Daoy (cell line): Measurements from ENCODE around the gene PACC1. TPM values are rescaled to one million over a fixed set of nuclear protein-coding genes. Genes with fewer than 3 reads are reported as not detected.

ENCODE experiments used
- DNase-seq: peaks from one replicate; pipeline ENCODE4 v3.0.0-alpha.2; 2015; ENCODE audit warnings: low read depth
- total RNA-seq: library from RNA; depleted of rRNA; stranded (reverse); fragments of >200 nt; shearing (Covaris generic); gene quantifications from 2 replicates; pipeline ENCODE4 v1.2.3, GENCODE V29; 2014; rRNA removed

Gene PACC1
- 22.7 and 25.7 TPM in 2 replicates for total RNA-seq

DNA sequence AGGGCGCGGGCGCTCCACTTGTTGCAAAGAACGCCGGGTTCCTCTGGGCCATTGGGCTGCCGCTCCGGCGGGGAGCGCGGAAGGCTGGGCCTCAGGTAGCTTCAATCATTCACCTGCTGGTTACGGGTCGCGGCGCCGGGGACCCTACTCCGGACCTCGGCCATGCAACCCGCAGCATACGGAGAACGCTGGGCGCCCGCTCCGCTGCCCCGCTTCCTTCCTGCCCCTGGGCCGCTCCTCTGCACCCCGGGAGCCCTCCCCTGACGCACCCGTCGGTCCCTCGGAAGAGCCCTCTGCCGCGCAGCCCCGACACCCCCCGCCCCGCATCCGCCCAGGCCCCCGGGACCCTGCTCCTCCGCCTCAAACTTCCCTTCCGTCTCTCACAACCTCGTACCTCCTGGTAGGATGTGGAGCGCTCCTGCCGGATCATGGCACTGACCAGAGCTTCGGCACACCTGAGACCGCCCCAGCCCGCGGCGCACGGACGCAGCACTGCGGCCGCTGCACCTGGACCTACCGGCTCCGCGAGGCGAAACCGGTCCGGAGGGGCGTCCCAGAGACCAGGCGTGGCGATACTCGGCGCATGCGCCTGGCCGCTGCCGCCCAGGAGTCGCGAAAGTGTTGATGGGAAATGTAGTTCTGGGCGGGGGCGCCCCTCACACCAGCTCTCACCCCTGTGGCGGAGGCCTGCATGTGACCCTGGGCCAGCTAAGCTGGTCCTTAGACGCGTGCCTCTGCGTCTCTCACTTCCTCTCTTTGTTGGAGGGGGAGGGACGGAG, at the start of gene PACC1:
TSS of gene PACC1 (minus strand) at position 559 of the 779 bp plus-strand sequence. CDS start at position 430, 129 bp downstream.
- peak; percentile 94 for DNase-seq

DNA sequence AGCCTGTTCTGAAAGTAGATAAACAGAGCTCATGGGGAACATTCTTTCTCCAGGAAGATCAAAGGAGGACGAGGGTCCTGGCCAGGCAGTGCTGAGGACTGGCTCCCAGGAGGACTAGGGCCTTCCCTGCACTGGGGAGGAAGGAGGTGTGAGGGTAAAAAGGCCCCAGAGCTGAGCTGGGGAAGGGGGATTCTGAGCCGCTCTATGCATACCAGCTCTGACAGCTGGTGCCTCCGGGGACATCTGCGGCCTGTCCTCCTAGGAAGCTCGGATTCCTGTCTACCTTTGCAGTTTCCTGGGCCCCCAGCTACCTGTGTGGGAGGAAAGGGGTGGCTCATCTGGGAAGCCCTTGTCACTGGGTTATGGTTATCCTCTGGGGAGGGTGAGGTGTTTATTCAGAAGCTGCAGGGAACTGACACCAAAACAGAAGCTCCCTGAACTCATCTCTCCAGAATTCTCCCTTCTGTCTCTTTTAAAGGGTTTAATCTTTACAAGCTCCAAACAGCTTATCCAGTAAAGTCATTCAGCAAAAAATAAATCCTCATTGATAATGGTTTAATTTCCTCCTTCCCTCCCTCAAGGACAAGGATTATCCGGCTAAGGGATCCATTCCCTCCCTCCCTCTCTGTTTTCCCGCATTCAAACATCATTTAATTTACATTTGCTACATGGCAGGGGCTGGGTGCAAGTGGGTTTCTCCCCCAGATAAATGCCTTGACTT, 49.0 kb upstream of the PACC1 start:
- DNase-seq, result no peak

DNA sequence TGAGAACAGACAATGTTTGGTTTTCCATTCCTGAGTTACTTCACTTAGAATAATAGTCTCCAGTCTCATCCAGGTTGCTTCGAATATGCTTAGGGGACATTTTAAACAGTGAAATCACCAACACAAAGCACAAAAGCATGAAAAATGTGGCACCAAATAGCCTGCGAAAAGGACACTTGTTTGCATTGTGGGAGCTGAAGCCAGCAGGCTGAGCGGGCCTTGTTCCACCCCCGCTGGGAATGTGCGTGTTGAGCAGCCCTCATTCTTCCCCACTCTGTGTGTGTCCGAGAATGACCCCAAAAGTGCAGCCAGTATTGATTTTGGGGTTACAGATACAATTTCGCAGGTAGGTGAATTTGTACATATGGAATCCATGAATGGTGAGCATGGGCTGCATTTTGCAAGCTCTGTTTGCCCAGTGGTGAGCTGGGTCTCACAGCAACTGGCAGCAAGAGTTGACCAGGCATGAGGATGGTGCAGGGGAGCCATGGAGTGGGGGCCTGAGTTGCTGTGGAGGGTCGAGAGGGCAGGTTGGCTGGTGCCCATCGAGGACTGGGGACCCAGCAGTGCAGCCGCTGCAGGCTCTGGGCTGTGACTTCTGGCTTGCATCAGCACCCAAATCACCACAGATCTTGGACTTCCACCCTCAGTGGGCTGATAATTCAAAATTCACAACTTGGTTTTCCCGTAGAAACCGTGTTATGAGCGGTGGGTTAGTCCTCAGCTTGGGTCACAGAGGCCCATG, 47.4 kb upstream of the PACC1 start:
- no peak for DNase-seq

DNA sequence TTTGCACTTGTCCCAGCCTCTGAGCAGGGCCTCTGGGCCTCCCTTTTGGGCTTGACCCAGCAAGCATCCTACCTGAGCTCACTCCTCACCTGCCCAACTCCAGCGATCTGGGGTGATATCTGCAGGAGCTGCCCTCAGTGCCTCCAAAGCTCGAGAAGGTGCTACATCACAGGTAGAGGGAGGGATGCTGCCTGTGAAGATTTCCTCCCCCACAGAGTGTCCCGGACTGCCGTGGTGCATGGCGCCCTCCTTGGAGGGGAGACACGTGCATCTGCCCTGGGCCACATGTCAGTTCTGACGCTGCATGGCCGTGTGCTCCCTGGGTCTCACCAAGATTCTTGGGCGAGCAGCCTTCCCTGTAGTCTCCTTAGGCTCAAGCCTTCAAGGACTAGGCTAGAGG, 45.7 kb upstream of the PACC1 start:
- DNase-seq, result no peak

DNA sequence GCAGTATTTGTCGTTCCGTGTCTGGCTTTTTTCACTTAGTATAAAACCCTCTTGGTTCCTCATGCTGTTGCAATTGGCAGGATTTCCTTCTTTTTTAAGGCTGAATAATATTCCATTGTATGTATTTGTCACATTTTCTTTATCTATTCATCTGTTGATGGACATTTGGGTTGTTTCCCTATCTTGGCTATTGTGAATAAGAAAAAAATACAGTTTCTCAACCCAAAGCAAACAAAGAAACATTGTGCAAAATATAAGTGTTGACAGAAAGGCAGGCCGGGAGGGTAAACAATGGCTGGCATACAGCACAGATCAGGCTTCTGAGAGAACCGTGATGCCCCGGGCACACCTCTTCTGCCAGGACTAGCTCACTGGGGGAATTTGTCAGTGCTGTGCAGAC, 45.0 kb upstream of the PACC1 start:
- DNase-seq, result no peak

DNA sequence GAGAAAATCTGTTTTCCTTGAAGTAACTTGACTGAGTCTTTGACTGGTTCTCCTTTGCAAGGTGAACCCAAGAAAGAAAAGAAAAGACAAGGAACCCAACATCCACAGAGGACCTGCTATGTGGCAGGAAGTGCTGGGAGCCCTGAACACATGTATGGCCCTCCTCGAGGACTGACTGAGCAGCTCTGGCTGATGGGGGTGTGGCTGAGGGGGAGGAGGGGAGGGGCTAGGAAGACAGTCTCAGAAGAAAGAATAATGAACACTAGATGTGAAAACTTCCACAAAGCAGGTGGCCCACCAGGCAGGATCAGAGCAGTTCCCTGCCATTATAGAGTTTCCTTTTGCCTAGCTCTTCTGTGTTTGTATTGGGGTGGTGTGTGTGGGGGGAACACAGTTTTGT, 44.1 kb upstream of the PACC1 start:
- no peak for DNase-seq

DNA sequence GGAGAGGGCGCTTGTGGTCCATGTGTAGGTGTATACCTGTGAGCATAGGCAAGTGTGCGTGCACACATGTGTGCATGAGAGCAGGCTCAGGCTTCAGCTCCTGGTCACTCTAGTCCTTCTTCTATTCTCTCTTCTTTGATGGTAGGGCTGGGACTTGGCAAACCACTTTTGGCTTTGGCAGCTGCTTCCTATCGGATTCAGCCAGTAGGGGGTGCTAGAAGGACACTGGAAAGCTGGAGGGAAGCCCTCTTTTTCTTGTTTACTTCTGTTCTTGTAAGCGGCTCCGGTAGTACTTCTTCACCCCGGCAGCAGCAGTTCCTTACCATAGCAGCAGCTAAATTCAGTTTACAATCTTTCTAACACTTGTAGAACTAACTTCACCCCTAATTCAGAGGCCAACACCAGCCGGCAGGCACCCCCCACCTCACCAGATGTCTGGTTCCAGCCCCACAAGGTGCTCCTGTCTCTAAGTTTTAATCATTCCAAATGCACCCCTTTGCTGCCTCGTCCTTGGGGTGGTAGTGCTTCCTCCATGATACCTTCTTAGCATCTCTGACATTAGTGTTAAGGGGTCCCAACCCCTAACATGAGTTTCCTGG, 43.2 kb upstream of the PACC1 start:
- DNase-seq, result peak; percentile 50

DNA sequence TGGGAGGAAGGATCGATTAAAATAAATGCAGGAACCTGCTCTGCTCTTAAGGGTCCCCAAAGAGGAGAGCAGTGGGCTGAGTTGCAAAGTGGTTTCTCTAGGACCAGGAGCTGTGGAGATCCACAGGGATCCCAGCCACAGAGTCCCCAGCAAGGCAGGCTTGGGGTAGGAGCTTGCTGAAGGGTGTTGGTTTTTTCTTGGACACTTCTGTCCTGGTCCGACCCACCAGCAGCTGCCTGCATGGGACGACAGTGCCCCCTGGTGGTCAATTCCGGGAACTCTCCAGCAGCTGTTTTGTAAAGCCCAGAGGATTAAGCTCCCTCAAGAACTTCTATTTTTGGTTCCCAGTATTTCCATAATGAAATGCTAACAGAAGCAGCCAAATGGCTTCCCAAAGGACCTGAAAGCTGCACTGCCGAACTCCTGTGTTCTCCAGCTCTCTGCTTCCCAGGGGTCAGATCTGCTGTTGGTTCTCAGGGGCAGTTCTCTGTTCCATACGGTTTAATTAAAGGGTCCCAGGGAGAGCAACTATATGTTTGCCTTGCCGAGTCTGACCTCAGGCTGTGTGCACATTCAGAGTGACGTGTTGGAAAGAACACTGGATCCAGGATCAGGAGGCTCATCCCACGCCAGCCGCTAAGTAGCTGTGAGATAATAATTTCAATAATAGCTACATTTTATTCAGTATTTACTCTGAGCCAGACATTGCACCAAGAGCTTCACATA, 41.3 kb upstream of the PACC1 start:
- peak; percentile 73 for DNase-seq

DNA sequence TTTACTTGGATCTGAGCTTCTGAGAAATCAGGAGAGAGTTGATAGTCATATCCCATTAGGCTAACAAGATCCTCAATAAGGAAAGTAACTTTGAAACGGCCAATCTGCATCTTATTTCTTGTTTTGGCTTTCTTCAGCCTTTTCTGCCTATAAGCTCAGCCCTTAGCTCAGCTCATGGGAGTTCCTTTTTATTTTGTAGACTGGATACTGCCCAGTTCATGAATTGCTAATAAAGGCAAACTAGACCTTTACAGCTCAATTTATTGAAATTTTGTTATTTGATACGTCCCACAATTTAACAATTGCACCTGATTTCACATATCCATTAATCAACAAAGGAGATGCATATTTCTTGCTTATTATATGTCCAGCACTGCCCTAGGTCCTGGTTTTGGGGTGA, 40.7 kb upstream of the PACC1 start:
- DNase-seq, result no peak

DNA sequence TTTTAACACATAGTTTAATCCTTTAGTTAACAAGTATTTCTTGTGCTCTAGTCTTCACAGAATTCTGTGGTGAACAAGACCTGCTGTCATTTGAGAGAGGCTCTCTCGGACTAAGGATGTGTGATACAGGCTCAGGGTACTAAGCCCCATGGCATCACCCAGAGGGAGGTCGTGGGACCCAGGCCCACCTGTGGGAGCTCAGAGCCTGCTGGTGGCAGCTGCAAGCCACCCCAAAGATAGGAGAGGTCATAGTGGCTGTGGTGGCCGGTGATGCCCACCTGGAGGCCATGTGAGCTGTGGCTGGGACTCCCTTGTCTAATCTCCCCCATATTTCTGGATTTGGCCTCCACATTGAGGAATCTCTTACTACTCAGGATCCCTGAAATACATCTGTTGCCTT, 40.1 kb upstream of the PACC1 start:
- DNase-seq, result no peak

DNA sequence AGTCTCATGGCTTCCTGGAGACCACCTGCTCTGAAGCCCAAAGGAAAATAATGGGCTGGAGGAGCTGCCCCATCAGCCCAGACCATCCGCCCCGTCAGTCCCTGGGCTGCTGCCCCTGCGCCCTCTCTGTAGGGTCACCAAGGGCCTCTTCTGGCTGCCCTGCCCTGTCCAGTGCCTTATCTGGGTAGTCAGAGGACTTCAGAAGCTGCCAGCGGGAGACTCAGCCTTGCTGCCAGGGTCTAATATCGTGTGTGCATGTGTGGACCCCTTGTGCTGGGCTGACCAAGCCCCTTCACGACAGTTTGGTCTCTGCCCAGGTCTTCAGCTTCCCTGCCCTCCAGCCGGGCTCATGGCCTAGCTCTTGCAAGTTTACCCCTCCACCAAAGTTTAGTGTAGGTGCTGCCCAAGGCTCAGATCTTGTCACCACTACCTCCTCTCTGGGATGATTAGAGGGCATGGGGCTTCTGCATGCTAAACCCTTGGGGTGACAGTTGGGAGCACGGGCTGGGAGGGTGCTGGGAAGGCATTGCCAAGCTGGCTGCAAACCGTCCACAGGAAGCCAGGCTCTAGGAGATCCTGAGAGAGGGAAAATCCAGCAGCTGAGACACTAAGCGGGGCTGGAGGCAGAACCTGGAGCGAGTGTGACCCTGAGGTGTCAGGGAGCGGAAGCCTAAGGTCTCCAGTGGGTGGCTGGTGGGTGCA, 38.6 kb upstream of the PACC1 start:
- DNase-seq, result no peak

DNA sequence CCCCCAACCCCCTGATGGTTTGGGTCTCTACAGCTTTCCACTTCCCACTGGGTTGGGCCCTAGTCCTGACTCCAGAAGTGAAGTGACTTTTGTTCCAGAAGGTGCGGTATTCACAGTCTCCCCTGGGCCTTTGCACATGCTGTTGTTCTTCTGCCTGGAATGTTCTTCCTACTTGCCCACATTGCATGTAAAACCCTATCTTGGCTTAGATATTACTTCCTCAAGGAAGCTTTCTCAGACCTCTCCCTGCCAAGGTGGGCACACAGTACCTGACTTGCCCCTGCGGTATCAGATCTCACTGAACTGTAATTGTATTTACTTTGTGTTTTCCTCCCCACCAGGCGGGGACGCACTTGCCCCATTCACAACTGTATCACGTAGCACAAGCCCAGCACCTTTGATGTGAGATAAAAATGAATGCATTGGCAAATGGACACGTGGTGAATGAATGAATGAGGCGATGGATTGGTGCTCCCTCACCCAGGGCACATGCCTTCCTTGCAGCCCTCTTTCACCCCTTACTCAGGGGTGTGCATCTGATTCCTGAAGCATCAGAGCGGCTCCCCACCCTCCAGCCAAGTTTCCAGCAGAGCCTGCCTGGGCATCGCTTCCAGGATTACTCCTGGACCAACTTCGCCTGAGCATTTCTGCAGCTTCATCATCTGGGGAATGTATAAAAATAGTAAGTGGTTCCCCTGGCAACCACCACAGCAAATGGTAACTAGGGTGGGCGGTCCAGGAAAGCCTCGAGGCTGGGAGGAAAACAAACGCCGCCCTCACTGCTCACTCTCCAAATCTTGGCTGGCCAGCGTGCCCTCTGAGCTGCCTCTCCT, 37.9 kb upstream of the PACC1 start:
- DNase-seq, result no peak

DNA sequence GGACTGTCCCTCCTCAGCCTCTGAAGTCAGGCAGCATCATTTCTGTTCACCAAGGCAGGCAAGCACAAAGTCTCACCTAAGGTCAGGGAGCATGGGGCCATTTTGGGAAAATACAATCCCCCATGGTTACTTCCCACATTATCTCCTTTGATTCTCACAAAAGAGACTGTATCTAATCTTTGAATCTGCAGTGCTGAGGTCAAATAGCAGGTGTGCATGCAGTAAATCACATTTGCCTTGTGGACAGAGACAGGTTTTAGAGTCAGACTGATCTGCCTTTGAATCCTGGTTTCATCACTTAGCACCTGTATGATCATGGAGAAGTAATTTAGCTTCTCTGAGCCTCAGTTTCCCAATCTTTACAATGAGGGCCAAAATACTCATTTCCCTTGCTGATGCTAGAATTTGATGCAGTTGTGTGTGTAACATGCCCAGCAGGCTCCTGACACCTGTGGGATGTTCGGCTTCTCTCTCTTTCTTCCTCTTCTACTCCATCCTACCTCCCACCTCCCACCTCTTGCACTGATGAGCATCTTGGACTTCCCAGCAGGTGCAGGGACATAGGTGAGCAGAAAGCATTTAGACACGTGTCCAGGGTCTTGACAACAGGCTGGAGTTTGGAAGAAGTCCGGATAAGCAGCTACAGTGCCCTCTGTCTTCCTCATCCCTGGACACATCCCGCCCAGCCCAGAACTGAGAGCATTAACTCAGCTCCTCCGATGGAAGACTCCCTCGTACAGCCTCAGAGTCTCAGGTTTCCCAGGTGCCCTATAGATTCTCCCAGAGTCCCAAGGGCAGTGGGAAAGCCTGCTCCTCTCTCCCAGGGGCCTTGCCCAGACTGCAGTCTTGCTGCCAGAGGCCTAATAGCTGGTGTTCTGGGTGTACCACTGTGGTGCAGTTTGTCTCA, 37.0 kb upstream of the PACC1 start:
- no peak for DNase-seq

DNA sequence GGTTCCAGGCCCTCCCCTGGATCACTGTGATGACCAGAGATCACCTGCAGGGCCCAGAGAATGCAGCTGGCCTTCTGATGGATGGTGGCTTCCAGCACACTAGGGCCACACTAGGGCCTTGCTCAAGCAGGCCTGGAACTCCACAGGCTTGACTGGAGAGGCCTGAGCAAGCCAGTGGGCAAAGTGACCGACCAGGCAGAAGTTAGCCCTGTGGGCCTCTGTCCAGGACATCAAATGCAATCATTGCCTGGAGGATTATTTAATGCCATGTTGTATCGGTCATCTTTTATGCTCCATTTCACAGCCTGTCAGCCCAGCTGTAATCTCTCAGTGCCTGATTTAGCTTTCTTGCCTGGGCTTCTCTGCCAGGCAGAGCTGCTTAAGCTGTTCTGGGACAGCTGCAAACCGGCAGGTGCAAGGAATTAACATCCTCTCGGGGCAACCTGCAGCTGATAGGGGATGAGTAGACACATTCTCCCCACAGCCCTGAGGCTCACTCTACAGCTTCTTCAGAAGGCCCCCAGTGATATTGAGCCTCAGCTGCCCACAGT, 35.7 kb upstream of the PACC1 start:
- no peak for DNase-seq

DNA sequence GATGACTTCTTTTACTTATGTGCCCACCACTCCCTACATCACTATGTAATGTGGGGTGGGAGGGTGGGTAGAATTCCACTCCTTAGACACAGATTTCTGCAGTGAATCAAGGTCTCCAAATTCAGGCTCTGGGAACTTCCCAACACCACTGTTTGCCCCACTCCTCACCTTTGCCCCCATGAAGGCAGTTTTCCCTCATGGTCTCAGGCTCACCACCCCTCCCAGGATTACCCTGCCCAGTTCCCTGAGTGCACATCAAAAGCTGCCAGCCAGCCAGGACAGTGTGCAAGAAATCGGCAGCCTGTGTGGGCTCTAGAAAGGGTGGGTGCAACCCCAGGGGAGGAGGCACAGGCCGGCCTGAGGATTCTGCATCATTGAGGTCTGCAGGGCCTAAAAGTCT, 32.8 kb upstream of the PACC1 start:
- no peak for DNase-seq

DNA sequence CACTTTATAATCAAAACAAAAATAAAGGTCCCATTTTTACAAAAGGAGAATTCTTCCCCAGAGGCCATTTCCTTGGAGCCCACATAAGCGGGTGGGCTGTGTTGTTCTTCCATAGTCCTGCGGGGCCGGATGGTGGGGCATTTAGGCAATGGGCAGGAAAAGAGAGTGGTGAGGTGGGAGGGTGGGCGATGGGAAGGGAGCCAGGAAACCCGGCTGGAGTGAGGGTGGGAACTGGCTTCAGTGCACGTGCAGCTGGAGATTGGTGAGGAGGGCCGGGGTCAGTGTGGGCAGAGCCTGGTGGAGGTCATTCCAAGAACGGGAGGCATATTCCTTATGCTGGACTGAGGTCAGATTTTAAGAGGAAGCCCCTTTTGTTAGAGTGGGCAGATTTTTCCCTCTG, 31.6 kb upstream of the PACC1 start:
- DNase-seq, result no peak

DNA sequence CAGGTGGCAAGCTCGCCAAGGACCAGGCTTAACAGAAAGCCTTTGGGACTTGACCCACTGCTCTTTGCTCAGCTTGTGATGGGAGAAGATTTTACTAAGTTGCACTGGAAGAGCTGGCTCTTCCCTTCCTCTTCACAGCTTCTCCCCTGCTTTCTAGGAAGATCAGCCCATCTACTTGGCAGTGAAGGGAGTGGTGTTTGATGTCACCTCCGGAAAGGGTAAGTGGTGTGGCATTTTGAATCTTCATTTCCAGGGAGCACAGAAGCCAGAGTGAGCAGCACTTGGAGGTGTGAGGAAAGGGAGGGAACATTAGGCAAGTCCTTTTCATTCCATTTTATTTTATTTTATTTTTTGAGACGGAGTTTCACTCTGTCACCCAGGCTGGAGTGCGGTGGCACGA, 27.7 kb upstream of the PACC1 start:
- no peak for DNase-seq

DNA sequence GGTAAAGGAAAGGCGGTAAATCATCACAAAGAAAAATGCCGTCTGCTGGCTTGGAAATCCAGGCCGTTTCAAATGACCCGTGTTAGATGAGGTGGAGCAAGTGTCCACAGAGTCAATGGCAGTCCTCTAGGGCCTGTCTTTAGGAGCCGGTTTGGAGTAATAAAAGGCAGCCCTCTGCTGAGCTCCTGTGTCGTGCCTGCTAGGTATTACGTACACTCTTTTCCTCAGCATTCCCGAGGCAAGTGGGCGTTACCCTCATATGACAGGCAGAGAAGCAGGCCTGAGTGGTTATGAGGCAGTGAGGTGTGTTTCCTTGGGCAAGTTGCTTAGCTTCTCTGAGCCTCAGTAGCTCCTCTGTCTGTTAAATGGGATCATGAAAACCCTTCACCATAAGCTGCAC, 25.7 kb upstream of the PACC1 start:
- no peak for DNase-seq

DNA sequence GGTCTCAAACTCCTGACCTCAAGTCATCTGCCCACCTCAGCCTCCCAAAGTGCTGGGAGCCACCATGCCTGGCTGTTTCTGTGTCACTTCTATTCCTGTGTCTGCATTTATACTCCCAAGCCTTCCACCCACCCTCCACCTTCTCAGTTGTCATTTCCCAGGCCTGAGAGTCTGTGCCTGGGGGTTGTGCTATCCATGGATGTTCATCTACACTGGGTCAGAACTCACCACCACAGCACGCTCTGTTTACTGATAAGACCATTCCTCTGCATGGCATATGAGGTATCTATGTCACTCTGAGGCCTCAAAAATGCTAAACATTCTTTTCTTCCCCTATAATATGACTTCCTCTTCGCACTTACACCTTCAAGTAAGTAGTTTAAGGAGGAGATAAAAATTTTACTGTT, 24.1 kb upstream of the PACC1 start:
- DNase-seq, result peak; percentile 23
